HUES64 (cell line): ENCODE results near the gene EFCAB9.
"Not testable (repeated sequence)": the region's sequence is repeated elsewhere in the genome, so short reads cannot be mapped to it uniquely, and the experiment has no call there.

Source experiments
- H3K27ac ChIP-seq: 2 replicates; pipeline ENCODE4 v1.7.0; 2013; ENCODE audit warnings: low read depth, low read length, inconsistent platforms
- H3K27me3 ChIP-seq: 2 replicates; pipeline ENCODE4 v1.6.1; 2013; ENCODE audit warnings: mild to moderate bottlenecking, low read length; ENCODE audit not compliant: insufficient read depth
- H3K36me3 ChIP-seq: 2 replicates; pipeline ENCODE4 v1.6.1; 2013; ENCODE audit warnings: mild to moderate bottlenecking, low read length; ENCODE audit not compliant: insufficient read depth
- H3K4me1 ChIP-seq: 2 replicates; pipeline ENCODE4 v1.6.1; 2013; ENCODE audit warnings: mild to moderate bottlenecking, low read length, moderate library complexity; ENCODE audit not compliant: insufficient read depth
- H3K4me3 ChIP-seq: 2 replicates; pipeline ENCODE4 v1.5.1; 2013; ENCODE audit warnings: mild to moderate bottlenecking, low read length, moderate library complexity
- H3K9ac ChIP-seq: 2 replicates; pipeline ENCODE4 v1.6.1; 2013; ENCODE audit warnings: mild to moderate bottlenecking, low read depth, low read length
- H3K9me3 ChIP-seq: 2 replicates; pipeline ENCODE4 v1.6.1; 2013; ENCODE audit warnings: low read depth, low read length; ENCODE audit not compliant: insufficient read depth
- WGBS: fragments of 150-250, 120-280 bp; methylation state at CpG from one replicate; pipeline ENCODE4 v1.1.7; 2013; ENCODE audit warnings: missing lambda C conversion rate; 5-methylcytosine and 5-hydroxymethylcytosine counted together

EFCAB9 gene

GRCh38 chr5:172151661-172152210 is 42.2 kb upstream of the EFCAB9 start:
- peaks cover 6% of the 10 kb centered on the region for H3K36me3 ChIP-seq
- H3K9ac ChIP-seq = no peak overlapping the region
- H3K4me1 ChIP-seq = no peaks in the 10 kb centered on the region

DNA sequence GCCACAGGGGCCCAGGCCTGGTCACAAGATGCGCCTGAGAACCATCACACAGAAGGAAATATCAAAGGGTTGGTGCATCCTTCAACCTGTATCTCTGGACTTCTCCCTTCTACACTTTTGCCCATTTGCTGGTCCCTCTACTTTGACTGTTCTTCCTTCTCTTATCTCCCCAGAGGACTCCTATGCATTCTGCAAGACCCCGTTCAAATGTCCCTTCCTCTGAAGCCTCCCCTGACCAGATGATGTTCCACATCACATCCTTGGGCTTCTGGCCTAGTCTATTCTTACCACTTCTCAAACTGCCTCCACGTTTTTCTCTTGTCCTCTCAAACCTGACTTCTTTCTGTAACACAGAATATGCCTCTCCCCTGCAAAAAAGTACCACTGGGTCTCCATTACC is 40.3 kb upstream of the EFCAB9 start:
- no peak overlapping the region for H3K9ac ChIP-seq
- H3K27me3 ChIP-seq = no peaks in the 10 kb centered on the region
- H3K4me3 ChIP-seq = no peak overlapping the region
- no peaks in the 10 kb centered on the region for H3K4me1 ChIP-seq
- H3K36me3 ChIP-seq = peaks cover 6% of the 10 kb centered on the region
- no peak overlapping the region for H3K27ac ChIP-seq
- H3K9me3 ChIP-seq = no peaks in the 10 kb centered on the region
- 90% methylated on average over 3 of the region's 3 CpGs for WGBS

More at GRCh38 chr5:172151661-172152210, 42.2 kb upstream of the EFCAB9 start:
- no peaks in the 10 kb centered on the region for H3K27me3 ChIP-seq
- H3K4me3 ChIP-seq = no peak overlapping the region
- WGBS = 84% methylated on average over 10 of the region's 10 CpGs
- no peaks in the 10 kb centered on the region for H3K9me3 ChIP-seq
- H3K27ac ChIP-seq = no peak overlapping the region

DNA sequence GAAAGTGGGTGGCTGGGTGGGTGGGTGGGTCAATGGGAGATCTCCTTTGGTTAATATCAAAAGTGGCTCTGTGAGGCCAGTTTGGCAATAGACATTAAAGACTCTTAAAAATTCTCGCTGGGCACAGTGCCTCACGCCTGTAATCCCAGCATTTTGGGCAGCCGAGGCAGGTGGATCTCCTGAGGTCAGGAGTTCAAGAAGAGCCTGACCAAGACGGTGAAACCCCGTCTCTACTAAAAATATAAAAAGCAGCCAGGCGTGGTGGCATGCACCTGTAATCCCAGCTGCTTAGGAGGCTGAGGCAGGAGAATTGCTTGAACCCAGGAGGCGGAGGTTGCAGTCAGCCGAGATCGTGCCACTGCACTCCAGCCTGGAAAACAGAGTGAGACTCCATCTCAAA is 38.9 kb upstream of the EFCAB9 start:
- WGBS = 95% methylated on average over 9 of the region's 9 CpGs
- H3K36me3 ChIP-seq, H3K27me3 ChIP-seq, H3K27ac ChIP-seq, H3K9ac ChIP-seq, H3K4me1 ChIP-seq, H3K4me3 ChIP-seq, H3K9me3 ChIP-seq: not testable (repeated sequence)

DNA sequence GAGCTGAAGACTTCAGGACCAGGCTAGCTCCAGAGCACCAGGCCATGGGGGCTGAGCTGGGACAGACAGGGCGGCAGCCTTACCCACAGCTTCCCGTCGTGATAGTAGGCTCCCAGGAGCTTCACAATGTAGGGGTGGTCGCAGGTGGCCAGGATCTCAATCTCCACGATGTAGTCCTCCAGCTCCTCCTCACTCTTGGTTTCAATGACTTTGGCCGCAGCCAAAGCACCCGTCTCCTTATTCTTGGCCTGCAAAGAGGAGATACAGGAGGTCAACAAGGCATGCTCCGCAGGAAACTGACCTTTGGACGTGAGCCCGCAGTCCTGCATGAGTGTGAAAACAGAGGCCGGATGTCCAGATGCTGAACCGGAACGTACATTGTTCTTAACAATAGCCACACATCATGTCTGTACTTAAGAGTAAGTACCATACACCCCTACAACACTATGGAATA is 37.4 kb upstream of the EFCAB9 start:
- Histone ChIP-seq H3K4me1 (no peaks in the 10 kb centered on the region), H3K27me3 (no peaks in the 10 kb centered on the region), H3K4me3 (no peak overlapping the region), H3K9ac (no peak overlapping the region), H3K9me3 (no peaks in the 10 kb centered on the region), H3K36me3 (peaks cover 6% of the 10 kb centered on the region), H3K27ac (no peak overlapping the region)
- 94% methylated on average over 13 of the region's 13 CpGs for WGBS

DNA sequence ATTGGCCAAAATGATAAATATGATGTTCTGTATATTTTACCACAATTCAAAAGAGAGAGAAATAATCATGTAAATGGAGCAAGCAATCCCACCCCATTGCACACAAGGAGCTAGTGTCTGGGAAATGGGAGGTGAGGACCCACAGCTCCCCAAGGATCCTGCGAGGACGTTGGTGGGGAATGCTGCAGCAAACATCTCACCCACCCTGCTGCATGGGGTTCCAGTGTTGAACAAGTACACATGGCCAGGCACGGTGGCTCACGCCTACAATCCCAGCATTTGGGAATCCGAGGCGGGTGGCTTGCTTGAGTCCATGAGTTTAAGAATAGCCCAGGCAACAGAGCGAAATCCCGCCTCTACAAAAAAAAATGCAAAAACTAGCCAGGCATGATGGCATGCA is 35.0 kb upstream of the EFCAB9 start:
- Histone ChIP-seq H3K27me3 (no peaks in the 10 kb centered on the region), H3K4me1 (no peaks in the 10 kb centered on the region), H3K36me3 (peaks cover 6% of the 10 kb centered on the region; the same call in 1 of the 2 replicates), H3K9me3 (no peaks in the 10 kb centered on the region), H3K27ac (no peak overlapping the region), H3K4me3 (no peak overlapping the region), H3K9ac (no peak overlapping the region)
- WGBS = 97% methylated on average over 8 of the region's 8 CpGs

- no peaks in the 10 kb centered on the region for H3K9me3 ChIP-seq
- H3K4me3 ChIP-seq = no peak overlapping the region
- H3K4me1 ChIP-seq = no peaks in the 10 kb centered on the region
- WGBS = 93% methylated on average over 9 of the region's 9 CpGs
- no peaks in the 10 kb centered on the region for H3K27me3 ChIP-seq
- H3K27ac ChIP-seq = no peak overlapping the region
- no peak overlapping the region for H3K9ac ChIP-seq
- peaks cover 3% of the 10 kb centered on the region; the same call in 1 of the 2 replicates for H3K36me3 ChIP-seq
Measured at GRCh38 chr5:172160506-172160905, 33.5 kb upstream of the EFCAB9 start.

GRCh38 chr5:172162323-172162986 is 31.5 kb upstream of the EFCAB9 start:
- no peaks in the 10 kb centered on the region for H3K36me3 ChIP-seq
- H3K27ac ChIP-seq = no peak overlapping the region
- H3K9ac ChIP-seq = no peak overlapping the region
- no peaks in the 10 kb centered on the region for H3K4me1 ChIP-seq
- no peak overlapping the region for H3K4me3 ChIP-seq
- 89% methylated on average over 5 of the region's 5 CpGs for WGBS
- H3K27me3 ChIP-seq = no peaks in the 10 kb centered on the region
- no peaks in the 10 kb centered on the region for H3K9me3 ChIP-seq

- Histone ChIP-seq H3K4me1 (peaks cover 1% of the 10 kb centered on the region; the same call in 1 of the 2 replicates), H3K27me3 (no peaks in the 10 kb centered on the region), H3K9me3 (no peaks in the 10 kb centered on the region), H3K9ac (no peak overlapping the region), H3K27ac (no peak overlapping the region), H3K36me3 (no peaks in the 10 kb centered on the region), H3K4me3 (no peak overlapping the region)
- 86% methylated on average over 4 of the region's 5 CpGs for WGBS
Measured at GRCh38 chr5:172162987-172163343, 31.0 kb upstream of the EFCAB9 start.

- H3K4me3 ChIP-seq = no peak overlapping the region
- no peak overlapping the region for H3K9ac ChIP-seq
- no peaks in the 10 kb centered on the region for H3K27me3 ChIP-seq
- WGBS = 65% methylated on average over 4 of the region's 4 CpGs
- H3K4me1 ChIP-seq = peaks cover 5% of the 10 kb centered on the region; the same call in 1 of the 2 replicates
- H3K9me3 ChIP-seq = no peaks in the 10 kb centered on the region
- H3K36me3 ChIP-seq = no peaks in the 10 kb centered on the region
- H3K27ac ChIP-seq = no peak overlapping the region
Measured at GRCh38 chr5:172163346-172163745, 30.6 kb upstream of the EFCAB9 start.

GRCh38 chr5:172164769-172165212 is 29.2 kb upstream of the EFCAB9 start:
- WGBS = 91% methylated on average over 13 of the region's 13 CpGs
- H3K27ac ChIP-seq = no peak overlapping the region
- H3K9me3 ChIP-seq = no peaks in the 10 kb centered on the region
- H3K4me1 ChIP-seq = peaks cover 6% of the 10 kb centered on the region; the same call in 1 of the 2 replicates
- H3K27me3 ChIP-seq = no peaks in the 10 kb centered on the region
- H3K9ac ChIP-seq = no peak overlapping the region
- no peak overlapping the region for H3K4me3 ChIP-seq
- no peaks in the 10 kb centered on the region for H3K36me3 ChIP-seq

DNA sequence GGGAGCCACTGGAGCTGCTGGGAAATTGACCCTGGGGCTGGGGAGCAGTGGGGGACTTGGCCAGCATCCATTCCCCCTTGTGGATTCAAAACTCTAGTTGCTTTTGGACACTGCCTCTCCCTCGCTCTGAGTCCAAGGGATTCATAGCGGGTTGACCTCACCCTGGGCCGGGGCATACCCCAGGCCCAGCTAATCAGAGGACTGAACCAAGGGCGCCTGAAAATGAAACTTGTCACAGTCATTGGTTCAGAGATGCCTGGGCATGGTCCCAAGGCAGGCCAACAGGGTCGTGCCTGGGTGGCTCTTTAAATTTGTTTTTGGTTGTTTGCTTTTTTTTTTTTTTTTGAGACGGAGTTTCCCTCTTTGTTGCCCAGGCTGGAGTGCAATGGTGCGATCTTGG is 28.5 kb upstream of the EFCAB9 start:
- Histone ChIP-seq H3K27ac (no peak overlapping the region), H3K9me3 (no peaks in the 10 kb centered on the region), H3K9ac (no peak overlapping the region), H3K27me3 (no peaks in the 10 kb centered on the region), H3K4me1 (peaks cover 6% of the 10 kb centered on the region; the same call in 1 of the 2 replicates), H3K4me3 (no peak overlapping the region), H3K36me3 (no peaks in the 10 kb centered on the region)
- 80% methylated on average over 7 of the region's 7 CpGs for WGBS
